K562 treated with DMSO at 1 percent for 4 hours (cell line): ENCODE results near the gene GARIN6. TPM values are rescaled to one million over a fixed set of nuclear protein-coding genes. Genes with fewer than 3 reads are reported as not detected.

ENCODE experiments used
- total RNA-seq: library from RNA; unstranded; fragments of 300-600 nt; gene quantifications from 2 replicates; pipeline ENCODE4 v1.2.3, GENCODE V29; 2022; ENCODE audit not compliant: insufficient read depth

GARIN6 gene
- total RNA-seq = not detected in 2 replicates

GRCh38 chr12:99647453-99647852, at the start of gene GARIN6:
TSS of gene GARIN6 (plus strand) at chr12:99647753. CDS start at chr12:99648175, 422 bp downstream.

